Stimulated activated CD8-positive, alpha-beta memory T cell treated with anti-CD3 and anti-CD28 coated beads, Interleukin-7, amount 100 ng/mL, for 24 hours (primary cell): Measurements from ENCODE around the gene NT5E.
"Not testable (repeated sequence)": the region's sequence is repeated elsewhere in the genome, so short reads cannot be mapped to it uniquely, and the experiment has no call there.

Source experiments
- DNase-seq: peaks from one replicate; pipeline ENCODE4 v3.0.0-alpha.2; 2020; ENCODE audit warnings: low read depth

Gene NT5E

DNA sequence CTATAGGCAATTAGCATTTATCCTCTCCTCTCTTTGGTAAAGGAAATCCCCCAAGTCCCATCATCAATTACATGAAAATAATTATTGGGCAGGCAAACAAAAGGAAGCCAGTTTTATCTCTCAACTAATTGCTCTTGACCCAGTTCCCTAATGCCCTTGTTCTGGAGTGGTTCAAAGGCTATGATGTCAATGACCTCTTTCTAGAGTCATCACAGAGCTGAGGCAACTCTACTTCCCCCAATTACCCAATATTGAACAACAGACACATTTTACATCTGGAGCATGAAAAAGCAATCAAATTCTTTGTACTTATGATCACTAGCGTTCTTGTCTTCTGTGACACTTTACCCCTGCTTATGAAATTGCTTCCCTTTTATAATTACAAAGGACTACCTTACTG lies 43.5 kb downstream of the NT5E start:
- DNase-seq: no peak

DNA sequence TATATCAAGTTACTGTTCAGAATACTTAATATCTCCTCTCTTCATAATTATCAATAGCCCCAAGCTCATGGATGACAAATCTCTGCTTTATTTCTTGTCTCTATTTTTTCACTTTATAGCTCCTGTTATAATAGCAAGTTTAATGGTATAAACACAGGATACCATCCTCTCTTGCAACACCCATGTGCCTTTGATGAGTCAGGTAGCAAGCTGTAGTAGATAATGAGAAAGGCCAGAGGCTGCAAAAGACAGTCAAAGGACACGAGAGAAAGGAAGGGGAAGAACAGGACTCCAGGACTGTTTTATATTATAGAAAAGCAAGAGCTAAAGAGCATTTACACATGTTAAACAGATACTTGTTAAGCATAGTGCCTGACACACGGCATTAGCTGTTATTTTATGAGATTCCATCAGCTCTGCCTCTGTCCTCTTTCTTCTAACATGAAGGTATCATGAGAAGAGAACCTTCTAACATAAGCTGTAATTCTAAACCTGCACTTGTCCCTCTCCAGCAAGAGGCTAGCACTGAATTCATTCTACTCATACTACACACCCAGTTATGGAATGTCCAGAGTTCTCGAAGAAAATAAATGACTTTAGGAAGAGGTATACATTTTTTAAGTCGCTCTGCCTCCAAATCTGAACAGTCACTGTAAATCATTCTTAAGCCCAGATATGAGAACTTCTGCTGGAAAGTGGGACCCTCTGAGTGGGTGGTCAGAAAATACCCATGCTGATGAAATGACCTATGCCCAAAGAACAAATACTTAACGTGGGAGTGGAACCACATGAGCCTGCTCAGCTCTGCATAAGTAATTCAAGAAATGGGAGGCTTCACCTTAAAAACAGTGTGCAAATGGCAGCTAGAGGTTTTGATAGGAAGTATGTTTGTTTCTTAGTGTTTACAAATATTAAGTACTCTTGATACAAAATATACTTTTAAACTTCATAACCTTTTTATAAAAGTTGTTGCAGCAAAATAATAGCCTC lies 45.0 kb downstream of the NT5E start:
- DNase-seq: no peak

DNA sequence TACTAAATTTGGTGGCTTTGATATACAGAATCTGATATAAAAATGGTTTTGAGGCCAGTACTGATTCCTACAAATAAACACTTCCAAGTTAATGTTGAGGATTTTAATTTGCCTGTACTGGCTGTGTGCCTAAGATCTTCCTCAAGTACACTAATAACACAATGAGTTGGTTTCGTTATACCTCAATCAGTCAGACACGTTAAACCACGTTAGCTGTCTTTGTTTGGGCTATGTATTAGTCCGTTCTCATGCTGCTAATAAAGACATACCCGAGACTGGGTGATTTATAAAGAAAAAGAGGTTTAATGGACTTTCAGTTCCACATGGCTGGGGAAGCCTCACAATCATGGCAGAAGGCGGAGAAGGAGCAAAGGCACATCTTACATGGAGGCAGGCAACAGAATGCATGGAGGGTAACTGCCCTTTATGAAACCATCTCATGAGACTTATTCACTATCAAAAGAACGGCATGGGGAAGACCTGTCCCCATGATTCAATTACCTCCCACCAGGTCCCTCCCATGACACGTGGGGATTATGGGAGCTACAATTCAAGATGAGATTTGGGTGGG lies 46.2 kb downstream of the NT5E start:
- no peak for DNase-seq

DNA sequence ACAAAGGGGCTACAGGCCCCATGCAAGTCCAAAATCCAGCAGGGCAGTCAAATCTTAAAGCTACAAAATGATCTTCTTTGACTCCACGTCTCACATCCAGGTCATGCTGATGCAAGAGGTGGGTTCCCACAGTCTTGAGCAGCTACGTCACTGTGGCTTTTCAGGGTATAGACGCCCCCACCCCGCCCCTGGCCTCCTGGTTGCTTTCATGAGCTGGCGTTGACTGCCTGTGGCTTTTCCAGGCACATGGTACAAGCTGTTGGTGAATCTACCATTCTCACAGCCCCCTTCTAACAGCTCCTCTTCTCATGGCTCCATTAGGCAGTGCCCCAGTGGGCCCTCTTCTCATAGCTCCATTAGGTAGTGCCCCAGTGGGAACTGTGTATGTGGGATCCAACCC lies 47.0 kb downstream of the NT5E start:
- DNase-seq: no peak

DNA sequence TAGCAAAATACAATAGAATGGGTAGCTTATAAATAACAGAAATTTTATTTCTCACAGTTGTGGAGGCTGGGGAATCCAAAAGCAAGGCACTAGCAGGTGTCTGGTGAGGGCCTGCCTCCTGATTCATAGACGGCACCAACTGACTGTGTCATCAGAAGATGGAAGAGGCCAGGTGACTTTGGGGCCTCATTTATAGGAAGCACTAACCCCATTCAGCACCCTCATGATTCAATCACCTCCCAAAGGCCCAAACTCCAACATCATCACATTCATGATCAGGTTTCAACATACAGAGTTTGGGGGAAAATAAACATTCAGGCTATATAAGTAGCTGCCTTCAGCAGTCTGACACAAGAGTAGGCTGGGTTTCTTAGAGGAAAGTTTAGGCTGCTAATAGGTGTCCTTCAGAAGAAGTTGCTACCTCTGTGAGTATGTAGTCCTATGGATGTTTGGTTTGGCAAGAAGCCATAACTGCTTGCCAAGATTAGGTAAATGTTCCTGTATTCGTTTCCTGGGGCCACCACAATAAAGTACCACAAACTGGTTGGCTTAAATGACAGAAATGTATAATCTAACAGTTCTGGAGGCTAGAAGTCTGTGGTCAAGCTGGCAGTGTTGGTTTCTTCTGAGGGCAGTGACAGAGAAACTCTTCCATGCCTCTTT lies 48.8 kb downstream of the NT5E start:
- no peak for DNase-seq

DNA sequence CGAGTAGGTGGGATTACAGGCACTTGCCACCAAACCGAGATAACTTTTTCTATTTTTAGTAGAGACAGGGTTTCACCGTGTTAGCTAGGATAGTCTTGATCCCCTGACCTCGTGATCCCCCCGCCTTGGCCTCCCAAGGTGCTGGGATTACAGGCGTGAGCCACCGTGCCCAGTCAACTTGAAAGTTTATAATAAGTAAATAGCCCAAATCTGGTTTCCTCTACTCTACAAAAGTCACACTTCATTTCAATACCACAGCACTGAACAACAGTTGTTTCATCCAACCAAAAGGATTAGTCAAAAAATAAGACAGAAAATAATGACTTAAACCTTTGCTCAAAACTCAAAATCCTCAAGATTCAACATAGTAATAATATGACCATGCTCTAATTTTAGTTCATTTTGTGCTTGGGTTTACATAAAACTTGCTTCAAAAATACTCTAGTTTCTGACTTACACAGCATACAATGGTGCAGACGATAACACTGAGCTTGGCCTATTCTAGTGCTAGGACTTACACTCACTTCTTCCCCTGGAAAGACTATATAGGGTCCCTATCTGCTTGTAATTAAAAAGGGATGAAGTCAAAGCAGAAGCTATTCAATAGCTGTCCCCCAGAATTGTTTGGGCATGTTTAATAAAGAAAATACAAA lies 56.7 kb downstream of the NT5E start:
- no peak for DNase-seq

DNA sequence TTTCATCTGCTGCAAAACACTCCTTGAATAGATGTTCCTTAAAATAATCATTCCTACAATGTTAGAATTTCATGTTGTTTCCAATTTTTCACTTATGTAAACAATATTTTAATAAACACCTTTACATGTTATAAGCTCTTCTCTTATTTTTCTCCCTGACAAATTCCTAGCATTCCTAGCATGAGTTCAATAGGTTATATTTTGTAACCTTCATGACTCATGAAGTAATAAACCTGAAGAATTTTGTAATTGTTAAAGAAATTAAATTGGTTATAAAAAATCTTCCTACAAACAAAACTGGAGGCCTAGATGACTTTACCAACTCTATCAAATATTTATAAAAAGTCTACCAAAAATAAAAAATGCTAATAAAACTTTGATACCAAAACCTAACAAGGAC lies 66.3 kb downstream of the NT5E start:
- DNase-seq: no peak

DNA sequence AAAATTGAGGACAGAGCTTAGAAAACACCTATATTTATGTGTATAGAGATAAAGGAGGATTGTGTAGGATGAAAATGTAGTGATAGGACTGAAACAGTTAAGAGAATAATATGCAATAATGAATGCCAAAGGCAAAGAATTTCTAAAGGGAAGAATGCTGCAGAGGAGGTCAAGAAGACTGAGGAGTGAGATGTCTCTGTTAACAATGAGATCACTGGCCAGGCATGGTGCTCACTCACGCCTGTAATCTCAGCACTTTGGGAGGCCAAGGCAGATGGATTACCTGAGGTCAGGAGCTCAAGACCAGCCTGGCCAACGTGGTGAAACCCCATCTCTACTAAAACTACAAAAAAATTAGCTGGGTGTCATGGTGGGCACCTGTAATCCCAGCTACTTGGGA lies 74.4 kb downstream of the NT5E start:
- not testable (repeated sequence) for DNase-seq

DNA sequence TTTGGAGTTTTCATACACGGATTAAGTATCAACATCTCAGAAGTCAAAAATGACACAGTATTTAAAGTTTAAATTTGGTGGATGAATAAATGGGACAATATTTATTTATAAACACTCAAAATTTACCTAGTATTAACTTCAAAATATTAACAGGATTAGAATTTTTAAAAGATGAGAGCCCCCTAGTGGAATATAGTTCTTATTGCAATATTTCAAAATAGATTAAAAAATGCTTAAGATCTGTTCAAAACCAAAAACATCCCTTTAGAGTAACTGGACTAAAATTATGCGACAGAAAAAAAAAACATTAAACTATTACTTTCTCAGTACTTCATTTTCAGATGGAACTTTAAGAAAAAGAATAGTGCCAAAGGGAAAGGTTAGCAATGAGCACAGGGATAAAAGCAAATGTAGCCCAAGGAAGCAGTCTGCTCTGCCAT lies 87.2 kb downstream of the NT5E start:
- DNase-seq: no peak

DNA sequence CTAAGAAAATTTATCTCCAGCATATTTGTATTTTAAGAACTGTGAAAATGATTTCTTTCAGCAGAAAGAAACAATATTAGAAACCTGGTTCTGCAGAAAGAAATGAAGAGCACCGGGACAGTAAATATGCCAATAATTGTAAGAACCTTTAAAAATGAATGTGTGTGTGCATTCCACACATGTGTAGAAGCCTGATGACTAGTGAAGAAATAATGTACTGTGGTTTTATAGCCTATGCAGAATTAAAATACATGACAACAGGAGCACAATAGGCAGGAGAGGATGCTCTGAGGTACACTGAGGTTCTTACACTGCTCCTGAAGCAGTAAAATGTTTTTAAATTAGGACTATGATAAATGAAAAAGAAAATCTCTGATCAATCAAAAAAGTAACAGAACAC lies 94.9 kb downstream of the NT5E start:
- DNase-seq: no peak
